MM.1S (cell line): ENCODE data around the gene ERC2.

Source experiments
- DNase-seq: peaks from one replicate; pipeline ENCODE4 v3.0.0-alpha.2; 2015
- H2AFZ ChIP-seq: fragments of 300-600 bp; sonication (generic); 2 replicates; pipeline ENCODE4 v1.6.0; 2016; ENCODE audit warnings: antibody characterized with exemption, low read length
- H3F3A ChIP-seq: fragments of 300-600 bp; sonication (generic); 2 replicates; pipeline ENCODE4 v1.6.1; 2016; ENCODE audit warnings: mild to moderate bottlenecking, antibody characterized with exemption, low read length, moderate library complexity, mixed read lengths; ENCODE audit not compliant: insufficient read depth
- H3K27ac ChIP-seq: fragments of 300-600 bp; sonication (generic); 2 replicates; pipeline ENCODE4 v1.5.1; 2016; ENCODE audit warnings: mild to moderate bottlenecking, low read length
- H3K27me3 ChIP-seq: fragments of 300-600 bp; sonication (generic); replicated peaks from 2 replicates; pipeline ENCODE4 v1.6.0; 2016; ENCODE audit warnings: low read length; ENCODE audit not compliant: insufficient read depth
- H3K36me3 ChIP-seq: fragments of 300-600 bp; sonication (generic); replicated peaks from 2 replicates; pipeline ENCODE4 v1.6.1; 2016; ENCODE audit warnings: mild to moderate bottlenecking, low read length, mixed read lengths; ENCODE audit not compliant: insufficient read depth
- H3K4me1 ChIP-seq: fragments of 300-600 bp; sonication (generic); 2 replicates; pipeline ENCODE4 v1.6.1; 2016; ENCODE audit warnings: low read length, mixed read lengths
- H3K4me2 ChIP-seq: fragments of 300-600 bp; sonication (generic); 2 replicates; pipeline ENCODE4 v1.6.0; 2016; ENCODE audit warnings: low read depth, low read length
- H3K4me3 ChIP-seq: fragments of 300-600 bp; sonication (generic); 2 replicates; pipeline ENCODE4 v1.5.1; 2016; ENCODE audit warnings: low read length, mixed read lengths
- H3K79me2 ChIP-seq: fragments of 300-600 bp; sonication (generic); 2 replicates; pipeline ENCODE4 v1.6.1; 2016; ENCODE audit warnings: mixed run types, low read length, mixed read lengths
- H3K9ac ChIP-seq: fragments of 300-600 bp; sonication (generic); 2 replicates; pipeline ENCODE4 v1.6.1; 2016; ENCODE audit warnings: low read length, mixed read lengths
- H3K9me2 ChIP-seq: fragments of 300-600 bp; sonication (generic); replicated peaks from 2 replicates; pipeline ENCODE4 v1.6.1; 2016; ENCODE audit warnings: mild to moderate bottlenecking, low read length, mixed read lengths; ENCODE audit not compliant: insufficient read depth
- H3K9me3 ChIP-seq: fragments of 300-600 bp; sonication (generic); replicated peaks from 2 replicates; pipeline ENCODE4 v1.6.1; 2016; ENCODE audit warnings: mild to moderate bottlenecking, low read length, mixed read lengths; ENCODE audit not compliant: insufficient read depth
- H4K20me1 ChIP-seq: fragments of 300-600 bp; sonication (generic); 2 replicates; pipeline ENCODE4 v1.6.1; 2016; ENCODE audit warnings: mild to moderate bottlenecking, low read length, moderate library complexity, mixed read lengths; ENCODE audit not compliant: insufficient read depth
- CTCF ChIP-seq: fragments of 300-600 bp; sonication (generic); IDR thresholded peaks from 2 replicates; pipeline ENCODE4 v1.5.1; 2016; ENCODE audit warnings: antibody characterized with exemption, low read length, mixed read lengths
- EZH2 ChIP-seq: fragments of 300-600 bp; sonication (generic); optimal IDR thresholded peaks from 2 replicates; pipeline ENCODE3; 2017; ENCODE audit warnings: low read depth, mild to moderate bottlenecking, antibody characterized with exemption, low read length, mixed read lengths
- EZH2phosphoT487 ChIP-seq: fragments of 300-600 bp; sonication (generic); IDR thresholded peaks from 2 replicates; pipeline ENCODE4 v1.6.1; 2018; ENCODE audit warnings: antibody characterized with exemption, low read length

Gene ERC2

GRCh38 chr3:56383092-56383491, 85.2 kb downstream of the ERC2 start:
- DNase-seq = no peak
- H2AFZ ChIP-seq = no peak overlapping the region
- H3K4me1 ChIP-seq = no peaks in the 10 kb centered on the region
- H3K9me3 ChIP-seq = no peaks in the 10 kb centered on the region
- no peaks in the 10 kb centered on the region for H3K27me3 ChIP-seq
- H3K79me2 ChIP-seq = no peaks in the 10 kb centered on the region
- no peak overlapping the region for H3K4me2 ChIP-seq
- H4K20me1 ChIP-seq = no peaks in the 10 kb centered on the region
- H3K27ac ChIP-seq = no peak overlapping the region
- H3K9me2 ChIP-seq = no peaks in the 10 kb centered on the region
- no peaks in the 10 kb centered on the region for H3F3A ChIP-seq
- no peak overlapping the region for H3K4me3 ChIP-seq
- H3K9ac ChIP-seq = no peak overlapping the region
- TF ChIP-seq EZH2phosphoT487 (no peak), CTCF (no peak), EZH2 (no peak)
- no peaks in the 10 kb centered on the region for H3K36me3 ChIP-seq

GRCh38 chr3:56379723-56380287, 88.5 kb downstream of the ERC2 start:
- Histone ChIP-seq H3K4me2 (no peak overlapping the region), H3F3A (no peaks in the 10 kb centered on the region), H3K27ac (no peak overlapping the region), H3K36me3 (no peaks in the 10 kb centered on the region), H4K20me1 (no peaks in the 10 kb centered on the region), H3K4me3 (no peak overlapping the region), H3K9ac (no peak overlapping the region), H3K79me2 (no peaks in the 10 kb centered on the region), H3K9me2 (no peaks in the 10 kb centered on the region), H3K9me3 (no peaks in the 10 kb centered on the region), H2AFZ (no peak overlapping the region), H3K27me3 (no peaks in the 10 kb centered on the region), H3K4me1 (no peaks in the 10 kb centered on the region)
- no peak for DNase-seq
- TF ChIP-seq EZH2phosphoT487 = no peak
- TF ChIP-seq CTCF = no peak
- TF ChIP-seq EZH2 = no peak

- H3K4me1 ChIP-seq = no peaks in the 10 kb centered on the region
- DNase-seq = no peak
- no peak overlapping the region for H3K4me2 ChIP-seq
- H3K27me3 ChIP-seq = no peaks in the 10 kb centered on the region
- no peaks in the 10 kb centered on the region for H3K9me3 ChIP-seq
- H3F3A ChIP-seq = no peaks in the 10 kb centered on the region
- no peak overlapping the region for H3K4me3 ChIP-seq
- H3K36me3 ChIP-seq = no peaks in the 10 kb centered on the region
- H3K9me2 ChIP-seq = no peaks in the 10 kb centered on the region
- no peaks in the 10 kb centered on the region for H4K20me1 ChIP-seq
- H3K27ac ChIP-seq = no peak overlapping the region
- no peak for TF ChIP-seq EZH2
- TF ChIP-seq EZH2phosphoT487 = no peak
- no peak for TF ChIP-seq CTCF
- H3K9ac ChIP-seq = no peak overlapping the region
- H2AFZ ChIP-seq = no peak overlapping the region
- H3K79me2 ChIP-seq = no peaks in the 10 kb centered on the region
Measured at GRCh38 chr3:56375654-56376053, 92.6 kb downstream of the ERC2 start.
